ENCODE data around the gene LRRFIP1. TPM values are rescaled to one million over a fixed set of nuclear protein-coding genes. Genes with fewer than 3 reads are reported as not detected.

The LRRFIP1 gene
- total and polyA plus RNA-seq, 7 donors = 42.3 to 108 (median 91.9) TPM

DNA sequence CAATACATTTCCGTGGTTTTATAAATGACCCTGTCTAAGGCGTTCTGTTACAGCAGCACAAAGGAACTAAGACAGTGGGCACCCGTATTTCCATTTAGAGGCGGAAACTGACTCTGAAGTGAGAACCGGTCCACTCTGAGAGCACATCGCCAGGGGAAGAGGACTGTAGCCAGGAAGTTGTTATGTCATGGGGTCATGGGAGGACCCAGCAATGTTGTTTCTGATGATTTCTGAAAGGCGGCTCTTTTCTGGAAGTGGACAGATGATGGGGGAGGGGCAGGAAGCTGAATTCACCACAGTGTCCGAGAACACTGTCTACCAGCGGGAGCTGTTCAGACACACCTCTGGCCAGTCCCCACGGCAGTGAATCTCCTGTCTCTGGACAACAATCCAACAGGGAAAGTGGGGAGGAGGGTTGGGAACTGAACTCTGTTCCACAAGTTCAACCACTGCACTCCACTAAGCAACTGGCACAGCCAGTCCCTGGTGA, 2.1 kb upstream of the LRRFIP1 start:
- H3K27me3 ChIP-seq (ENCODE audit: insufficient read depth in 3 of 3, low read length in 2 of 3) = no peaks in the 10 kb centered on the region
- TF ChIP-seq, protein P1, sequence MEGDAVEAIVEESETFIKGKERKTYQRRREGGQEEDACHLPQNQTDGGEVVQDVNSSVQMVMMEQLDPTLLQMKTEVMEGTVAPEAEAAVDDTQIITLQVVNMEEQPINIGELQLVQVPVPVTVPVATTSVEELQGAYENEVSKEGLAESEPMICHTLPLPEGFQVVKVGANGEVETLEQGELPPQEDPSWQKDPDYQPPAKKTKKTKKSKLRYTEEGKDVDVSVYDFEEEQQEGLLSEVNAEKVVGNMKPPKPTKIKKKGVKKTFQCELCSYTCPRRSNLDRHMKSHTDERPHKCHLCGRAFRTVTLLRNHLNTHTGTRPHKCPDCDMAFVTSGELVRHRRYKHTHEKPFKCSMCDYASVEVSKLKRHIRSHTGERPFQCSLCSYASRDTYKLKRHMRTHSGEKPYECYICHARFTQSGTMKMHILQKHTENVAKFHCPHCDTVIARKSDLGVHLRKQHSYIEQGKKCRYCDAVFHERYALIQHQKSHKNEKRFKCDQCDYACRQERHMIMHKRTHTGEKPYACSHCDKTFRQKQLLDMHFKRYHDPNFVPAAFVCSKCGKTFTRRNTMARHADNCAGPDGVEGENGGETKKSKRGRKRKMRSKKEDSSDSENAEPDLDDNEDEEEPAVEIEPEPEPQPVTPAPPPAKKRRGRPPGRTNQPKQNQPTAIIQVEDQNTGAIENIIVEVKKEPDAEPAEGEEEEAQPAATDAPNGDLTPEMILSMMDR (IDR thresholded peaks at IDR 0.05) = no peak
- WGBS, 3 donors = 41 to 52% (median 44%) methylated on average over 10 of the region's 10 CpGs
- H3K36me3 ChIP-seq (ENCODE audit: insufficient read depth in 1 of 2, low read depth in 1 of 2) = no peaks in the 10 kb centered on the region
- H3K27ac ChIP-seq = peak overlapping the region; percentile 94
- DNase-seq (peak in 1 of 2 donors; percentile 69), ATAC-seq (no peak)
- H3K4me1 ChIP-seq = peaks cover 23% of the 10 kb centered on the region
- intact Hi-C loops (cut with DNase I) = no loop called here
- H3K4me3 ChIP-seq = no peak overlapping the region
- no peaks in the 10 kb centered on the region for H3K9me3 ChIP-seq

DNA sequence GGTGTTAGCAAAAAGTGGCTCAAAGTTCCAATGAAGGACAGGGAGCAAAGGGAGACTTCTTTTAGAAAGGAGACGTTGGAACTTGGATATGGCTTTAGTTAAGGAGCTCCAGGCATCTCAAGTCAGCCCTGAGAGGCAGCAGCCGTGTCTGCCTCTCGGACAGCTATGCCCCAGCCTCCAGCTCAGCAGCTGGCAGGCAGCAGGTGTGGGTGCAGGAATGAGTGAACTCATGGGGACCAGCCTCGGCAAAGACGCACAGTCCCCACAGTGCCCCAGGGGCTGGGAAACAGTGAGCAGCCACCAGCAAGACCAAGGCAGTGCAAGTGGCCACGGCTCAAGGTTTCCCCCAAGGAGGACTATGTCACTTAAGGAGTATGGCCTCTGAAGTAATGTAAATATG, 1.6 kb upstream of the LRRFIP1 start:
- intact Hi-C loops (cut with DNase I) = no loop called here
- 38 to 46% (median 40%) methylated on average over 6 of the region's 6 CpGs for WGBS, 3 donors
- H3K9me3 ChIP-seq = no peaks in the 10 kb centered on the region
- peaks cover 28% of the 10 kb centered on the region for H3K4me1 ChIP-seq
- TF ChIP-seq, protein P1 (IDR thresholded peaks at IDR 0.05) = no peak
- H3K4me3 ChIP-seq = no peak overlapping the region
- H3K36me3 ChIP-seq (ENCODE audit: insufficient read depth in 1 of 2, low read depth in 1 of 2) = no peaks in the 10 kb centered on the region
- H3K27me3 ChIP-seq (ENCODE audit: insufficient read depth in 3 of 3, low read length in 2 of 3) = no peaks in the 10 kb centered on the region
- DNase-seq (no peak), ATAC-seq (no peak)
- peak overlapping the region; percentile 94 for H3K27ac ChIP-seq

DNA sequence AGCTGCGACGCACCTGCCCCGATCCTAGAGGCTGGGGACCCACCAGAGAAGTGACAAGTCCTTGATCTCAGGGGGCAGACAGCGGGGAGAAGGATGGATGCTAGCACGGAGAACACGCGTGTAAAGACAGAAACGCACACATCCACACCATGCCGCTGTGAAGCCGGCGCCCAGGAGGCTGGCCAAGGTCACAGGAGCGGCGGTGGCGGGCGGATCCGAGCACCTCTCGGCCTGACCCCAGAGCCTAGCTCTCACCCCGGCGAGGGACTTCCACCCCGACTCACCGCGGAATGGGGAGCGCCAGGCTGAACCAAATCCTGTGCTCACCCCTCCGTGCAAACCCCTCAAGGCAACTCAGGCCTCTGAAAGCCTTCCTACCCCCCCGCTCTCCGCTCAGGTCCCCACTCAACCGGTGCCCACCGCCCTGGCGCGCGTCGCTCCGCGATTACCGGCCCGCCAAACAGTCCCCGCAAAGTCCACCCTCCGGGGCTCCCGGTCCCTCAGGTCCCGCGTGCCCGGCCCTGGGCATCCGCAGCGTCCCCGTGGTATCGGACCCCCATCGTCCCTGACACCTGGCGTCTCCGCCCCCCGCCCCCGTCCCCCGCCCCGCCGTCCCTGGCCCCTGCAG, 460 bp upstream of the LRRFIP1 start:
- no peaks in the 10 kb centered on the region for H3K36me3 ChIP-seq (ENCODE audit: insufficient read depth in 1 of 2, low read depth in 1 of 2)
- no peaks in the 10 kb centered on the region for H3K27me3 ChIP-seq (ENCODE audit: insufficient read depth in 3 of 3, low read length in 2 of 3)
- TF ChIP-seq, protein P1 (IDR thresholded peaks at IDR 0.05) = no peak
- WGBS, 3 donors = 15 to 20% (median 20%) methylated on average over 45 to 54 of the region's 54 CpGs
- ATAC-seq (peak in 3 of 4 donors; percentile 0 to 28 (median 17)), DNase-seq (peak in 1 of 2 donors; percentile 54)
- intact Hi-C loops (cut with DNase I) = no loop called here
- peak overlapping the region; percentile 80 for H3K4me3 ChIP-seq
- peaks cover 39% of the 10 kb centered on the region for H3K4me1 ChIP-seq
- no peaks in the 10 kb centered on the region for H3K9me3 ChIP-seq
- peak overlapping the region; percentile 94 for H3K27ac ChIP-seq

DNA sequence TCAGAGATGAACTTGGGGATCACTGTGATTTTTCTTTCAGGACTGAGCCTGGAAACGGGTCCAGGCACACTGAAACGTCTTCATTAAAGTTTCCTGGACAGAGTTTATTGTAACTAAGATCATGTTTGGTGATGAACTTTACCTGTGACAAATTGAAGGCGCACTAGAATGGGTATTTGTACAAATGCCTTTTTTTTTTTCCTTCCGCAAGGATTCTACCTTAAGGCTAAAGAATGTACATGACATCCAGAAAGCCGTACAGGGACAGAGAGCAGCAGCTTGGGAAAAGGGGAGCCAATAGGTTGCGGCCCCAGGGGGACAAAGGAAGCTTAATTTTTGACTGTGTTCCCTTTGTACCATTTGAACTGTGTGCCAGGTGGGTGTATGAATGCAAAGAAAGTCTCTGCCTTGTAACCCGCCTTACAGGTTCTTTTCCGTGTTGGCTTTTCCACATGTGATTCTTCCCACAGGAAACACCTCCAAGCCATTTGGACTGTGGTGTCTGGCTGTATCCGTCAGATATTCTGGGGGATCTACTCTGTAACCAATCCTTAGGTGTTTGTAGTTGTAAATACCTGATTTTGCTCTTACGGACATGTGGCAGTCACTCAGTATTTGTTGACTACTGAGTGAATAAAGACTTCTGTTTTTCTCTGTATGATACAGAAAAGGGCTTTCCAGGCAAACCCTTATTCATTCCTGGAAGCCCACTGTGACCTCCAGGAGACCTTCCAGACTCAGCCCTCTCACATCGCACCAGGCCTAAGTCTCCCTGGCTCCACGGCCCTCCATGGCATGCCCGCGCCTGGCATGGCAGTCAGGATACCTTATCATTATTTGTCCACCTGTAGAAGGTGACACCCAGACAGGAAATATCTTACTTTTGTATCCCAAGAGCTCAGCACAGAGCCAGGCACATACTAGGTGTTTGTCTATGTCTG, 1.1 kb downstream of the LRRFIP1 start:
- no peaks in the 10 kb centered on the region for H3K9me3 ChIP-seq
- no peaks in the 10 kb centered on the region for H3K36me3 ChIP-seq (ENCODE audit: insufficient read depth in 1 of 2, low read depth in 1 of 2)
- peak overlapping the region; percentile 80 for H3K4me3 ChIP-seq
- 27 to 34% (median 28%) methylated on average over 14 of the region's 14 CpGs for WGBS, 3 donors
- DNase-seq = no peak
- peaks cover 54% of the 10 kb centered on the region for H3K4me1 ChIP-seq
- intact Hi-C loops (cut with DNase I) = no loop called here
- H3K27me3 ChIP-seq (ENCODE audit: insufficient read depth in 3 of 3, low read length in 2 of 3) = no peaks in the 10 kb centered on the region
- TF ChIP-seq, protein P1 (IDR thresholded peaks at IDR 0.05) = no peak
- peak overlapping the region; percentile 94 for H3K27ac ChIP-seq
- ATAC-seq = peak in 1 of 4 donors; percentile 13

Measured in psoas muscle (tissue), 8 donors.